AG04450 (cell line): Measurements from ENCODE around the gene ZNF777. TPM values are rescaled to one million over a fixed set of nuclear protein-coding genes. Genes with fewer than 3 reads are reported as not detected.
"Not testable (repeated sequence)": the region's sequence is repeated elsewhere in the genome, so short reads cannot be mapped to it uniquely, and the experiment has no call there.

Experiments
- CTCF ChIA-PET: fragments of 300-600, 350-600 bp; formaldehyde crosslinking; extraction: SDS; loops from one replicate; lab custom pipeline; 2022; ENCODE audit warnings: antibody characterized with exemption, inconsistent platforms; lab: Charles Lee
- POLR2A ChIA-PET: fragments of 350-600 bp; formaldehyde crosslinking; extraction: SDS; loops from one replicate; lab custom pipeline; 2021; ENCODE audit warnings: antibody characterized with exemption, inconsistent platforms; lab: Yijun Ruan, JAX
- DNase-seq: peaks from one replicate; pipeline ENCODE4 v3.0.0-alpha.2; 2011; ENCODE audit warnings: low read depth, low spot score
- H3K27ac ChIP-seq: one replicate; pipeline ENCODE4 v1.5.1; 2012; ENCODE audit warnings: low read depth, low read length, control low read depth
- H3K27me3 ChIP-seq: one replicate; pipeline ENCODE4 v1.6.0; 2012; ENCODE audit warnings: low read length; ENCODE audit not compliant: control insufficient read depth, insufficient read depth
- H3K4me3 ChIP-seq: 2 replicates; pipeline ENCODE4 v1.5.1; 2011; ENCODE audit warnings: mild to moderate bottlenecking, low read depth, low read length, control low read depth
- H3K9me3 ChIP-seq: 2 replicates; pipeline ENCODE4 v1.5.1; 2012; ENCODE audit warnings: low read length; ENCODE audit not compliant: control insufficient read depth, insufficient read depth
- polyA plus RNA-seq: library from polyadenylated mRNA; depleted of rRNA; stranded (reverse); fragments of >200 nt; gene quantifications from 2 replicates; pipeline ENCODE4 v1.2.3, GENCODE V29; 2011
- TF ChIP-seq, protein P1 (sequence below): IDR thresholded peaks from 2 replicates; pipeline ENCODE4 v1.5.1; 2011; ENCODE audit warnings: low read depth, low read length, control low read depth, inconsistent platforms

ZNF777 gene
- polyA plus RNA-seq, 1 experiment = 3.4 TPM

- TF ChIP-seq, protein P1, sequence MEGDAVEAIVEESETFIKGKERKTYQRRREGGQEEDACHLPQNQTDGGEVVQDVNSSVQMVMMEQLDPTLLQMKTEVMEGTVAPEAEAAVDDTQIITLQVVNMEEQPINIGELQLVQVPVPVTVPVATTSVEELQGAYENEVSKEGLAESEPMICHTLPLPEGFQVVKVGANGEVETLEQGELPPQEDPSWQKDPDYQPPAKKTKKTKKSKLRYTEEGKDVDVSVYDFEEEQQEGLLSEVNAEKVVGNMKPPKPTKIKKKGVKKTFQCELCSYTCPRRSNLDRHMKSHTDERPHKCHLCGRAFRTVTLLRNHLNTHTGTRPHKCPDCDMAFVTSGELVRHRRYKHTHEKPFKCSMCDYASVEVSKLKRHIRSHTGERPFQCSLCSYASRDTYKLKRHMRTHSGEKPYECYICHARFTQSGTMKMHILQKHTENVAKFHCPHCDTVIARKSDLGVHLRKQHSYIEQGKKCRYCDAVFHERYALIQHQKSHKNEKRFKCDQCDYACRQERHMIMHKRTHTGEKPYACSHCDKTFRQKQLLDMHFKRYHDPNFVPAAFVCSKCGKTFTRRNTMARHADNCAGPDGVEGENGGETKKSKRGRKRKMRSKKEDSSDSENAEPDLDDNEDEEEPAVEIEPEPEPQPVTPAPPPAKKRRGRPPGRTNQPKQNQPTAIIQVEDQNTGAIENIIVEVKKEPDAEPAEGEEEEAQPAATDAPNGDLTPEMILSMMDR = no peak
- CTCF ChIA-PET = interaction anchor here (0.7 to 1.8 kb wide), 3 partner anchors 68 to 283 kb away, joined by 3 to 9 read pairs (median 4); partner anchors contain the start of gene ZNF783
- Histone ChIP-seq H3K27me3 (peaks cover 8% of the 10 kb centered on the region), H3K4me3 (peak overlapping the region; percentile 83), H3K27ac (peak overlapping the region; percentile 88), H3K9me3 (peaks cover 2% of the 10 kb centered on the region; the same call in 1 of the 2 replicates)
- POLR2A ChIA-PET = interaction anchor here (1.0 to 2.4 kb wide), 3 partner anchors 21 to 212 kb away, joined by 3 to 12 read pairs (median 8); partner anchors contain the start of gene ZNF777
- no peak for DNase-seq
These were observed 36.0 kb upstream of the ZNF777 start for GRCh38 chr7:149496642-149497391.

- peak overlapping the region; percentile 88 for H3K27ac ChIP-seq
- POLR2A ChIA-PET = interaction anchor here (1.0 to 2.4 kb wide), 4 partner anchors 20 to 234 kb away, joined by 3 to 12 read pairs (median 6); partner anchors contain the start of genes ZNF777 and ZNF783
- DNase-seq = peak; percentile 77
- TF ChIP-seq, protein P1 = no peak
- peaks cover 2% of the 10 kb centered on the region; the same call in 1 of the 2 replicates for H3K9me3 ChIP-seq
- H3K27me3 ChIP-seq = peaks cover 8% of the 10 kb centered on the region
- peak overlapping the region; percentile 83 for H3K4me3 ChIP-seq
- CTCF ChIA-PET = interaction anchor here (0.7 to 1.8 kb wide), 6 partner anchors 36 to 282 kb away, joined by 3 to 9 read pairs (median 4); partner anchors contain the start of gene ZNF783
These were observed 35.2 kb upstream of the ZNF777 start for GRCh38 chr7:149495785-149496641.

GRCh38 chr7:149494738-149495368 lies 34.0 kb upstream of the ZNF777 start:
- peaks cover 3% of the 10 kb centered on the region for H3K27me3 ChIP-seq
- DNase-seq = peak; percentile 45
- H3K4me3 ChIP-seq = no peak overlapping the region
- POLR2A ChIA-PET = interaction anchor here (1.3 to 2.4 kb wide), 2 partner anchors 34 to 233 kb away, joined by 3 to 12 read pairs; partner anchors contain the start of genes ZNF777 and ZNF783
- CTCF ChIA-PET = interaction anchor here (0.6 to 1.8 kb wide), 4 partner anchors 35 to 402 kb away, joined by 3 to 9 read pairs (median 4); partner anchors contain the start of gene ZNF783
- H3K27ac ChIP-seq = peak overlapping the region; percentile 88
- TF ChIP-seq, protein P1 = no peak
- no peaks in the 10 kb centered on the region for H3K9me3 ChIP-seq

- H3K27ac ChIP-seq = peak overlapping the region; percentile 11
- H3K9me3 ChIP-seq, CTCF ChIA-PET, POLR2A ChIA-PET, H3K27me3 ChIP-seq, H3K4me3 ChIP-seq, DNase-seq: not testable (repeated sequence)
These were observed 33.1 kb upstream of the ZNF777 start for GRCh38 chr7:149493975-149494374.

- no peaks in the 10 kb centered on the region for H3K27me3 ChIP-seq
These were observed 32.5 kb upstream of the ZNF777 start for GRCh38 chr7:149493366-149493765.

More at GRCh38 chr7:149493366-149493765, 32.5 kb upstream of the ZNF777 start:
- Histone ChIP-seq H3K4me3 (no peak overlapping the region), H3K9me3 (no peaks in the 10 kb centered on the region), H3K27ac (no peak overlapping the region)
- DNase-seq = no peak
- TF ChIP-seq, protein P1 = no peak
- ChIA-PET POLR2A (no interaction called here), CTCF (no interaction called here)
